ENCODE data around the gene ID4. TPM values are rescaled to one million over a fixed set of nuclear protein-coding genes. Genes with fewer than 3 reads are reported as not detected.

Gene ID4
- total RNA-seq, 1 donor from 2014 or later, result 104 TPM

DNA sequence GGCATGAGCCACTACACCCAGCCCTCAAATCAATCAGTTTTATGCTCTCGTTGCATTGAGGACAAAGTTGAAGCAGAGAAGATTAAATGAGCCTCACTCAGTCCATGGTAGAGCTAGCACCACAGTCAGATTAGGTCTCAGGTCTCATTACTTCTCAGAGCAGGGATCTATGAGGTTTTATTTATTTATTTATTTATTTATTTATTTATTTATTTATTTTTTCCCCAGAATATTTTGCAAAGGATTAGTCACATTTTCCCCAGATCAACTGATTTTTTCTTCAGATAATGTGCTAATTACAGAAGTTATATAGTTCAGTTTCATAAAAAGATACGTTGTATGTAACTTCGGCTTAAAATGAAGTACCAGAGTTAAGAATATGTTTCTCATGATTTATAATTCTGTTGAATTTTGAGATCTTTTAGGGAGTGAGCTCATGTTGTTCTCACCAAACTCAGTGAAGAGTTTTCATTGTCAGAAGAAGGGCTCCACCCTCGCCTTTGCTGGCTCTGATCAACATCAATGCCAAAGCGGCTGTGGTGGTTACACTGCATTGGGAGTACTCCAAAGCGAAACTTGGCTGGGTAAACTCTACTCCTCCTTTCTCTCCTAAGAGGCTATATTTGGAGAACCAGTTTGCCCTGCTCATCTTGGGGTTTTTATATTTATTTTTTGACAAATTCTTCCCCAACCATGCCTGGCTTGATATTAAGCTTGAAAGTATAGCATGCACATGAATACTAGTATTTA lies 12.9 kb upstream of the ID4 start:
- Mint-ChIP-seq H3K27ac (ENCODE audit: unreplicated experiment) (no peak overlapping the region), H3K4me3 (no peak overlapping the region), H3K4me1 (no peaks in the 10 kb centered on the region), H3K9me3 (peaks cover 7% of the 10 kb centered on the region), H3K27me3 (ENCODE audit: low read depth) (no peaks in the 10 kb centered on the region), H3K36me3 (ENCODE audit: low read depth) (peaks cover 5% of the 10 kb centered on the region)
- DNase-seq (ENCODE audit: low read depth, low spot score), result no peak
- no peak for TF ChIP-seq CTCF (conservative IDR thresholded peaks at IDR 0.05)

DNA sequence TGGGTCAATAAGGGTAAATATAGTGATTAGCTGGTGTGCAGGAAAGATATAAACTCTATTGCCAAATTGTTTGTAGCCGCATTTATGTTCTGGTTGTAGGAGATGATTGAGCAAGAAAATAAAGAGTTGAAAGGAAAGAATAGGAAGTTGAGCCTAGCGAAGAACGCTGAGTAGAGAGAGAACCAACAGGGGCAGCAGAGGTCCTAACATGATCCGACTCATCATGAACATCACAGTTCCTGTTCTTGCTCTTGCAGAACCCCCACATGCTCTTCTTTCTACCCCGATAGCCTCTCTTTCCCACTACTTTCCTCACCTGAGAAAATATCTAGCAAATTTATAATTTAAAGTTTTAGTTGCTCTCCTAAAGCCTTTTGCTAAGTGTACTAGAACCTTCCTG lies 9.9 kb upstream of the ID4 start:
- Mint-ChIP-seq H3K27ac (ENCODE audit: unreplicated experiment) (peak overlapping the region; percentile 88), H3K4me1 (peaks cover 10% of the 10 kb centered on the region), H3K36me3 (ENCODE audit: low read depth) (peaks cover 5% of the 10 kb centered on the region), H3K9me3 (peaks cover 7% of the 10 kb centered on the region), H3K27me3 (ENCODE audit: low read depth) (no peaks in the 10 kb centered on the region), H3K4me3 (no peak overlapping the region)
- TF ChIP-seq CTCF (conservative IDR thresholded peaks at IDR 0.05), result no peak
- no peak for DNase-seq (ENCODE audit: low read depth, low spot score)

- no peak for DNase-seq (ENCODE audit: low read depth, low spot score)
- H3K27ac Mint-ChIP-seq (ENCODE audit: unreplicated experiment), result no peak overlapping the region
- peaks cover 10% of the 10 kb centered on the region for H3K4me1 Mint-ChIP-seq
- H3K36me3 Mint-ChIP-seq (ENCODE audit: low read depth), result peaks cover 5% of the 10 kb centered on the region
- peaks cover 7% of the 10 kb centered on the region for H3K9me3 Mint-ChIP-seq
- TF ChIP-seq CTCF (conservative IDR thresholded peaks at IDR 0.05), result no peak
- no peaks in the 10 kb centered on the region for H3K27me3 Mint-ChIP-seq (ENCODE audit: low read depth)
- H3K4me3 Mint-ChIP-seq, result no peak overlapping the region
Measured at GRCh38 chr6:19827903-19828302, 9.3 kb upstream of the ID4 start.

DNA sequence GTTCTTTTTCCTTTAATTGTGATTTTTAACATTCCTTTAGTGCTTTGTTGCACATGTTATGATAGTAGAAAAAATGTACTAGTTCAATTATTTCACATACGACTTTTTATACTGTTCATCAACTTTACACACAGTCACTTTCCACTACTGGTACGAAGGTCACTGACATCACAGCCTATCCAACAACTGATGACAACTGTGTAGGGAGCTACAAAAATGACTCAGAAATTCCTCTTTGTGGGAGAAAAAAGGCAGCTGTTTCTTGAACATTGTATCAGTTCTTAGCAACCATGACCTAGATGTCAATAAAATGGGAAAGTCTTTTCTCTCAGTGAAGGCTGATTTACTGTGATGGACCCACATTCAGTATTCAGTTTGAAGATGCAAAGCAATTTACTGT lies 7.0 kb upstream of the ID4 start:
- H3K27me3 Mint-ChIP-seq (ENCODE audit: low read depth), result no peaks in the 10 kb centered on the region
- no peak overlapping the region for H3K4me3 Mint-ChIP-seq
- DNase-seq (ENCODE audit: low read depth, low spot score), result no peak
- no peak for TF ChIP-seq CTCF (conservative IDR thresholded peaks at IDR 0.05)
- peak overlapping the region; percentile 54 for H3K27ac Mint-ChIP-seq (ENCODE audit: unreplicated experiment)
- H3K9me3 Mint-ChIP-seq, result peaks cover 7% of the 10 kb centered on the region
- peaks cover 10% of the 10 kb centered on the region for H3K4me1 Mint-ChIP-seq
- peaks cover 5% of the 10 kb centered on the region for H3K36me3 Mint-ChIP-seq (ENCODE audit: low read depth)

DNA sequence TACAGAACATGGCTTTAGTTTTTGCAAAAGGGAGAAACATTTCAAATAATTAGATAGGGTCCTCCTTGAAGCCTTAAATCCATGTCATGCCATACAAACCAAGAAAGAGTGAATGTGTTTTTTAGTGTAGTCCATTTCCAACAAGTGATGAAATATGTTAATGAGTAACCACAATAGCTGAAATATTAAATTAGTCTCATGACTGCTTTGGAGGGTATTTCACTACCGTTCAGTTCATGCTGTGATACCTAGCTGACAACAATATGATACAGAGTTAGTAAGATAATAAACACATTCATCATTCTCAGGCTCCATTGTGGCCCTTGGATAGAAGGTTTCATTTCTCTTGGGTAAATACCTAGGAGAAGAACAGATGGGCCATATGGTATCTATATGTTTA lies 5.8 kb upstream of the ID4 start:
- no peak for DNase-seq (ENCODE audit: low read depth, low spot score)
- H3K27me3 Mint-ChIP-seq (ENCODE audit: low read depth), result no peaks in the 10 kb centered on the region

More for the DNA sequence above, 5.8 kb upstream of the ID4 start:
- peaks cover 7% of the 10 kb centered on the region for H3K9me3 Mint-ChIP-seq
- H3K27ac Mint-ChIP-seq (ENCODE audit: unreplicated experiment), result no peak overlapping the region
- peaks cover 18% of the 10 kb centered on the region for H3K4me1 Mint-ChIP-seq
- no peak for TF ChIP-seq CTCF (conservative IDR thresholded peaks at IDR 0.05)
- H3K36me3 Mint-ChIP-seq (ENCODE audit: low read depth), result peaks cover 5% of the 10 kb centered on the region
- H3K4me3 Mint-ChIP-seq, result no peak overlapping the region

All from neural crest cell (in vitro differentiated cells).